GM21529 (cell line): ENCODE data around the gene VRK3.

Experiments
- ATAC-seq: cut with Tn5 transposase; IDR thresholded peaks from one replicate; pipeline ENCODE4 v1.9.1; 2021; ENCODE audit not compliant: unreplicated experiment

The VRK3 gene

GRCh38 chr19:50036908-50037307 is 11.7 kb upstream of the VRK3 start:
- ATAC-seq: no peak

GRCh38 chr19:50030937-50031336 is 5.8 kb upstream of the VRK3 start:
- no peak for ATAC-seq

- no peak for ATAC-seq
Measured at GRCh38 chr19:50030225-50030624, 5.1 kb upstream of the VRK3 start.

GRCh38 chr19:50026550-50026906 is 1.4 kb upstream of the VRK3 start:
- no peak for ATAC-seq

GRCh38 chr19:50025794-50026549 is 800 bp upstream of the VRK3 start, which contains the start of gene ZNF473:
ZNF473 (plus strand) TSS chr19:50026005; CDS start chr19:50031083, 5,078 bp downstream.
- ATAC-seq: peak; percentile 51

GRCh38 chr19:50024719-50025021 is 502 bp downstream of the VRK3 start:
- ATAC-seq: no peak

- ATAC-seq: no peak
Measured at GRCh38 chr19:50022823-50023222, 2.3 kb downstream of the VRK3 start.

GRCh38 chr19:50020481-50020880 is 4.7 kb downstream of the VRK3 start:
- no peak for ATAC-seq

GRCh38 chr19:50016225-50016807 is 8.9 kb downstream of the VRK3 start:
- no peak for ATAC-seq

- no peak for ATAC-seq
Measured at GRCh38 chr19:50008532-50008931, 16.6 kb downstream of the VRK3 start.

GRCh38 chr19:50007947-50008346 is 17.2 kb downstream of the VRK3 start:
- no peak for ATAC-seq

GRCh38 chr19:50007170-50007569 is 18.0 kb downstream of the VRK3 start:
- ATAC-seq: no peak

- ATAC-seq: no peak
Measured at GRCh38 chr19:50005428-50005827, 19.7 kb downstream of the VRK3 start.

- ATAC-seq: no peak
Measured at GRCh38 chr19:50003810-50004419, 21.3 kb downstream of the VRK3 start.

- no peak for ATAC-seq
Measured at GRCh38 chr19:50003254-50003788, 21.9 kb downstream of the VRK3 start.

GRCh38 chr19:50002386-50002960 is 22.7 kb downstream of the VRK3 start:
- ATAC-seq: no peak

- no peak for ATAC-seq
Measured at GRCh38 chr19:50001775-50002174, 23.4 kb downstream of the VRK3 start.

GRCh38 chr19:50000841-50001557 is 24.2 kb downstream of the VRK3 start:
- ATAC-seq: no peak

GRCh38 chr19:50000038-50000840 is 24.9 kb downstream of the VRK3 start:
- ATAC-seq: no peak

GRCh38 chr19:49999371-50000010 is 25.7 kb downstream of the VRK3 start:
- no peak for ATAC-seq
